HepG2 (cell line): ENCODE results near the gene TMEM187. TPM values are rescaled to one million over a fixed set of nuclear protein-coding genes. Genes with fewer than 3 reads are reported as not detected.

Experiments used
- ATAC-seq: fragments of 200-7000 bp; cut with Tn5 transposase; 3 replicates; pipeline ENCODE4 v1.9.1; 2020; ENCODE audit warnings: mild to moderate bottlenecking, moderate library complexity
- BruUV-seq: library from RNA; stranded (reverse); fragments of 400-500 nt; replicated peaks from 2 replicates; lab custom pipeline; 2021; lab: Mats Ljungman, UMichigan
- CTCF ChIA-PET: fragments of 300-600 bp; formaldehyde crosslinking; extraction: SDS; loops from one replicate; lab custom pipeline; 2021; ENCODE audit warnings: low total read pairs, inconsistent platforms, low intra/inter-chr PET ratio; lab: Yijun Ruan, JAX
- POLR2A ChIA-PET: fragments of 350-600 bp; sonication (Branson Sonifier 250); formaldehyde crosslinking; loops from one replicate; lab custom pipeline; 2020; ENCODE audit warnings: antibody characterized with exemption, inconsistent platforms; lab: Yijun Ruan, JAX
- DNase-seq: peaks from one replicate; pipeline ENCODE4 v3.0.0-alpha.2; 2015; ENCODE audit warnings: low spot score
- FAIRE-seq: peaks from 3 replicates; lab custom pipeline; 2011; peaks lifted over from hg19 to GRCh38; lab: Jason Lieb, UNC
- H2AFZ ChIP-seq: one replicate; pipeline ENCODE4 v1.6.1; 2011; ENCODE audit warnings: low read length, inconsistent platforms
- H3K27ac ChIP-seq: fragments of 300-600 bp; 3 replicates; pipeline ENCODE4 v1.8.0; 2011; ENCODE audit warnings: mixed run types, mild to moderate bottlenecking, mixed read lengths, low read length, inconsistent platforms; ENCODE audit not compliant: insufficient read depth; ENCODE audit errors: extremely low read length
- H3K27me3 ChIP-seq, 2 experiments: fragments of 200-600 bp in 1 of 2; 2 replicates in 1 of 2; 3 replicates in 1 of 2; pipeline versions ENCODE4 v1.6.0 to v1.8.0; 2011; ENCODE audit warnings: low read length in 2 of 2, mild to moderate bottlenecking in 2 of 2, moderate library complexity in 2 of 2, inconsistent platforms in 1 of 2; ENCODE audit not compliant: insufficient read depth in 2 of 2, control insufficient read depth in 1 of 2
- H3K36me3 ChIP-seq, 2 experiments: fragments of 200-600 bp in 1 of 2; replicated peaks in 1 of 2; 2 replicates in 1 of 2; 3 replicates in 1 of 2; pipeline versions ENCODE4 v1.5.1 to v1.8.0; 2011; ENCODE audit warnings: low read length in 2 of 2, inconsistent platforms in 1 of 2; ENCODE audit not compliant: insufficient read depth in 2 of 2, control insufficient read depth in 1 of 2
- H3K4me1 ChIP-seq: 2 replicates; pipeline ENCODE4 v1.5.1; 2012; ENCODE audit warnings: low read length, inconsistent platforms; ENCODE audit not compliant: insufficient read depth
- H3K4me2 ChIP-seq: 2 replicates; pipeline ENCODE4 v1.6.0; 2011; ENCODE audit warnings: low read depth, low read length, inconsistent platforms
- H3K4me3 ChIP-seq, 3 experiments: fragments of 200-600 bp in 1 of 3; sonication (generic), shearing (Covaris generic) in 1 of 3; replicated peaks in 1 of 3; 2 replicates each; pipeline ENCODE4 v1.5.1; 2011 to 2016; ENCODE audit warnings: low read length in 3 of 3, inconsistent platforms in 2 of 3, low read depth in 2 of 3, mild to moderate bottlenecking in 2 of 3, control low read depth in 1 of 3, mixed read lengths in 1 of 3; ENCODE audit not compliant: insufficient read depth in 1 of 3
- H3K79me2 ChIP-seq: one replicate; pipeline ENCODE4 v1.6.1; 2011; ENCODE audit warnings: low read length, inconsistent platforms; ENCODE audit not compliant: insufficient read depth
- H3K9ac ChIP-seq: 2 replicates; pipeline ENCODE4 v1.6.0; 2011; ENCODE audit warnings: mild to moderate bottlenecking, low read depth, low read length, inconsistent platforms; ENCODE audit not compliant: insufficient read depth
- H3K9me3 ChIP-seq: 2 replicates; pipeline ENCODE4 v1.5.1; 2012; ENCODE audit warnings: mild to moderate bottlenecking, low read length
- H4K20me1 ChIP-seq: 2 replicates; pipeline ENCODE4 v1.6.0; 2011; ENCODE audit warnings: inconsistent platforms, mild to moderate bottlenecking, low read length, moderate library complexity; ENCODE audit not compliant: insufficient read depth
- AGO2 ChIP-seq: fragments of 200-400 bp; formaldehyde crosslinking; optimal IDR thresholded peaks from 2 replicates; pipeline ENCODE3; 2017; ENCODE audit warnings: mild to moderate bottlenecking, low read depth, low read length, moderate library complexity
- NFE2L1 ChIP-seq: sonication (generic); formaldehyde crosslinking; IDR thresholded peaks from 2 replicates; pipeline ENCODE4 v1.4.0; 2020; ENCODE audit warnings: missing genetic modification reagents, mild to moderate bottlenecking, borderline replicate concordance
- RAD21 ChIP-seq: fragments of 450-650 bp; formaldehyde crosslinking; IDR thresholded peaks from 2 replicates; pipeline ENCODE4 v1.5.0; 2020; ENCODE audit warnings: mild to moderate bottlenecking
- RBFOX2 ChIP-seq: fragments of 200-400 bp; formaldehyde crosslinking; IDR thresholded peaks from 2 replicates; pipeline ENCODE4 v1.6.1; 2017; ENCODE audit warnings: low read depth, mild to moderate bottlenecking, low read length
- RFX1 ChIP-seq: fragments of 450-650 bp; IDR thresholded peaks from 2 replicates; pipeline ENCODE4 v1.6.1; 2017
- WGBS: methylation state at CpG from one replicate; pipeline ENCODE4 v1.1.6; 2017; ENCODE audit warnings: low lambda C conversion rate; 5-methylcytosine and 5-hydroxymethylcytosine counted together
- in situ Hi-C: cut with HindIII; loops from 2 replicates; pipeline ENCODE4 v1.10.0; 2017; ENCODE audit warnings: low pct_unique_long_range_greater_than_20kb; ENCODE audit not compliant: extremely low pct_ligation_motif_present
- intact Hi-C: fragments of 100-400 bp; cut with micrococcal nuclease; formaldehyde crosslinking; loops from one replicate; pipeline ENCODE4 v1.10.0; 2022; ENCODE audit not compliant: unreplicated experiment
- polyA plus RNA-seq, 8 experiments: library from polyadenylated mRNA; depleted of rRNA in 3 of 8; stranded (reverse) in 7 of 8; unstranded in 1 of 8; fragments of >200 nt; fragmentation: Illumina TruSeq in 4 of 8; extraction: Trizol in 4 of 8; gene quantifications; 2 replicates each; pipeline versions ENCODE4 v1.2.1 to v1.2.3, GENCODE V29; 2011 to 2016; ENCODE audit warnings: low read depth in 4 of 8, missing spikeins in 1 of 8, mixed read lengths in 1 of 8; ENCODE audit not compliant: insufficient read depth in 1 of 8
- total RNA-seq, 5 experiments: library from RNA; depleted of rRNA; stranded (reverse); fragments of >200 nt; fragmentation: Illumina TruSeq; extraction: Trizol; gene quantifications; 2 replicates each; pipeline ENCODE4 v1.2.3, GENCODE V29; 2016; ENCODE audit warnings: low read depth in 1 of 5

The TMEM187 gene
- total and polyA plus RNA-seq, 2 of the 13 experiments (the other 11 are each of a cell fraction or from before 2014, with no cell fraction given) = 2.2 to 6.2 TPM

- Histone ChIP-seq H3K36me3 (peaks cover 0 to 7% of the 10 kb centered on the region in 2 experiments; a peak in 1 of 5 replicates), H3K4me3 (no peak overlapping the region), H3K27me3 (no peaks in the 10 kb centered on the region), H3K9ac (no peak overlapping the region), H3K9me3 (no peaks in the 10 kb centered on the region), H3K4me2 (no peak overlapping the region), H3K4me1 (peaks cover 50% of the 10 kb centered on the region), H3K27ac (no peak overlapping the region), H2AFZ (no peak overlapping the region), H3K79me2 (peaks cover 15% of the 10 kb centered on the region), H4K20me1 (no peaks in the 10 kb centered on the region)
- BruUV-seq = no TSS peak
- intact Hi-C loops (no loop called here), in situ Hi-C loops (no loop called here)
- ChIA-PET CTCF (no interaction called here), POLR2A (no interaction called here)
- TF ChIP-seq RBFOX2 (0 out of 2 replicates have a peak, but pooled peaks have one; percentile 12), RFX1 (no peak)
- no peak for DNase-seq
- FAIRE-seq = no peak
- 100% methylated on average over 1 of the region's 16 CpGs for WGBS
- no peak for ATAC-seq
Measured at GRCh38 chrX:154015581-154016264, 43.2 kb downstream of the TMEM187 start.

GRCh38 chrX:154016366-154017076 is 44.0 kb downstream of the TMEM187 start:
- no peak overlapping the region for H2AFZ ChIP-seq
- no peak for ATAC-seq
- H3K27ac ChIP-seq = no peak overlapping the region
- intact Hi-C loops (no loop called here), in situ Hi-C loops (no loop called here)
- no peaks in the 10 kb centered on the region for H3K27me3 ChIP-seq
- no TSS peak for BruUV-seq
- WGBS = no CpG with 5 or more reads among the region's 24 CpGs
- no peak overlapping the region for H3K4me3 ChIP-seq
- POLR2A ChIA-PET = no interaction called here
- CTCF ChIA-PET = no interaction called here
- no peaks in the 10 kb centered on the region for H3K9me3 ChIP-seq
- DNase-seq = no peak
- TF ChIP-seq AGO2 = peak; percentile 67
- TF ChIP-seq NFE2L1 (CRISPR knock-in tag) = no peak
- TF ChIP-seq RAD21 (CRISPR knock-in tag) = no peak
- TF ChIP-seq RBFOX2 = peak; percentile 32; the same call in 1 of the 2 replicates
- TF ChIP-seq, all 625 proteins: peak for 2
- H3K36me3 ChIP-seq = peaks cover 0 to 7% of the 10 kb centered on the region in 2 experiments; a peak in 1 of 5 replicates
- no peak for FAIRE-seq
- no peak overlapping the region for H3K4me2 ChIP-seq
- peaks cover 15% of the 10 kb centered on the region for H3K79me2 ChIP-seq
- H3K9ac ChIP-seq = no peak overlapping the region
- H4K20me1 ChIP-seq = no peaks in the 10 kb centered on the region
- H3K4me1 ChIP-seq = peaks cover 48% of the 10 kb centered on the region
